GM18511 (cell line): ENCODE measurements around the gene HOXC10.

ENCODE experiments used
- ATAC-seq: cut with Tn5 transposase; IDR thresholded peaks from one replicate; pipeline ENCODE4 v1.9.1; 2021; ENCODE audit warnings: mild to moderate bottlenecking, moderate library complexity; ENCODE audit not compliant: unreplicated experiment

The HOXC10 gene

GRCh38 chr12:54037360-54038283 is 52.7 kb downstream of the HOXC10 start:
- ATAC-seq: no peak

- ATAC-seq: no peak
Measured at GRCh38 chr12:54038284-54038870, 53.4 kb downstream of the HOXC10 start.

GRCh38 chr12:54038871-54039414 is 54.0 kb downstream of the HOXC10 start:
- ATAC-seq: no peak

GRCh38 chr12:54039417-54040147 is 54.6 kb downstream of the HOXC10 start:
- no peak for ATAC-seq
